NCI-H748 (cell line): ENCODE measurements around the gene CRABP1.

ENCODE experiments used
- DNase-seq: peaks from one replicate; lab custom pipeline; 2025; ENCODE audit not compliant: unreplicated experiment; lab: John Stamatoyannopoulos, UW

CRABP1 gene

DNA sequence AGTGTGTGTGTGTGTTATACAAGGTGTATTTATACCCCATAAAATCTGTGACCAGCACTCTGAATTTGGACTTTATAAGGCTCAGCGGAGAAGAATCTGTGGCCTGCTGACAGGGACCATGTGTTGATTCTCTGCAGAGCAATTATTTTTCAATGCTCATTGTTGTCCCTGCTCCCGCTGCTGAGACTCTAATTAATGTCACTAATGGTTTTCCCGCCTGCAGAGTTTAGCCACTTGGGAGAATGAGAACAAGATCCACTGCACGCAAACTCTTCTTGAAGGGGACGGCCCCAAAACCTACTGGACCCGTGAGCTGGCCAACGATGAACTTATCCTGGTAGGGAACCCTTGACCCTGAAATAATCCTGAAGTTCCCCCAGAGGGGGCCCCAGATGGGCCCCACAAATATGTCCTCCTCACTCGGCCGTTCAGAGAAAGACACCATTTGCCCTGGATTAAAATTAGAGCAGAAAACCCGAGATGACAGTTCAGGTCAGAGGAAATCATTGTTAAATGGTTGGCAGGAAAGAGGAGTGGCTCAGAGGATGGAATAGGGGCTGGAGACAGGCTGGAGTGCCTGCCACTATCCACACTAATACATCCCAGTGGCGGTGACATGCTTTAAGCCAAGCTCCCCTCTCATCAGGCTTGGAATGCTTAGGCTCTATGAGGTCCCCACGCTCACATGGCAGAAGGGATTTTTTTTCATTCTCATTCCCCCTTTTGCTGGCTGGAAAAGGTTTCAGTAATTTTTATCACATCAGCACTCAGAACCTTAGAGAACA lies 3.3 kb downstream of the CRABP1 start:
- peak; percentile 36 for DNase-seq

DNA sequence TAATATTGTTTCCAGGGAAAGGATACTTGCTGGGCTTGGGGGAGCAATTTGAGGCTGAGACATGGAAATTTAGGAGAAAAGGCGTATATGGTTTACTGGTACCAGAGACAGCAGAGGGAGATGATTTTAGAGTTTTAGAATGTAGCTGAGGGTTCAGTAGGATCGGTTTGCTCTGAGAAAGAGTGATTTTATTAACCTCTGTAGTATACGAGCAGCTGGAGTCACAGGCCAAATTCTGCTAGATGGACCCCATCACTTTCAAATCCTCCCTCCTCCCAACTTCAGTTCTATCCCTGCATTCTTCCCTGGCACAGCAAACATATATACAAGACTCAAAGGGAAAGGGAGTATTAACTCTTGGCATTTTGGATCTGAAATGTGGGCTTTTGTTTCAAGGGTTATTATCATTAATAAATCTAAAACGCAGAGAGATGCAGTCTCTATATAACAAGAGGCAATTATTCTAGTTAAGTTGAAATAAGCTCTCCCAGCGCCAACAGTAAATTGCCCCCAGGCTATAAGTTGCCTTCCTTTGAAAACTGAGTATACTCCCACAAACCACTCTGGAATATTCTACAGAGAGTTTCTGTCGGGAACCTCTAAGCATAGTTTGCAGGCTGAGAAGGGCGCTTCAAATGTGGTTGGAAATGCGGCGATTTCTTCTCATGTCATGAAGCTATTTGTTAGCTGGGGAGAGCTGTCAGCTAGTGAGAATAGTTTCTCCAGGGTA lies 5.4 kb downstream of the CRABP1 start:
- DNase-seq, result no peak

DNA sequence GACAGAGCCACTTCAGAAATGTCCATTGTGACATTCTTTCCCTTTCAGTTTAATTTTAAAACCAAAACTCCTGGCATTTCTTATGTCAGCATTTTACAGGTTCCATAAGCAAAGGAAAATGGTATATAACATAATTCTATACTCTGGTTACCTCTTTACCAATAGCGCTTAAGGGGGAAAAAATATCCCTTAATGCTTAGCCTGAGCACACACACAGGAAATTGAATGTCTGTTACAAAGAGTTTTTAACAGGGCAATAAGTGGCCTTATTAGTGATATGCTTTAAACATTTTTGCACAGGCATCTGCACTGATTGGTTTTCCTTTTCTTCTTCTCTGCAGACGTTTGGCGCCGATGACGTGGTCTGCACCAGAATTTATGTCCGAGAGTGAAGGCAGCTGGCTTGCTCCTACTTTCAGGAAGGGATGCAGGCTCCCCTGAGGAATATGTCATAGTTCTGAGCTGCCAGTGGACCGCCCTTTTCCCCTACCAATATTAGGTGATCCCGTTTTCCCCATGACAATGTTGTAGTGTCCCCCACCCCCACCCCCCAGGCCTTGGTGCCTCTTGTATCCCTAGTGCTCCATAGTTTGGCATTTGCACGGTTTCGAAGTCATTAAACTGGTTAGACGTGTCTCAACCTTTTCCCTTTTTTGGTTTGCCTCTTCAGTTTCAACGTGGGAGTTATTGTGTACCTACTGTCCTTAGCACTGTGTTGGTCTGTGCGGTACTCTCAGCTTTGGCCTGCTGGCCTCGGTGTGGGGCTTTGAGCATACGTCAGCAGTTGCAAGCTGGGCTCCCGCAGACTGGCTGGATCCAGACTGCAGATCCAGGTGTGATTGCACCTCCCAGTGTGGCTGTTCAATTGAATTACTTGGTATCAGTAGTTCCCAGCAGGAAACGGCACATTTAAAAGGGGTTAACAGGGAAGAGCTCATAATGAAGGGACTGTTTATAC lies 7.7 kb downstream of the CRABP1 start:
- DNase-seq, result peak; percentile 46

DNA sequence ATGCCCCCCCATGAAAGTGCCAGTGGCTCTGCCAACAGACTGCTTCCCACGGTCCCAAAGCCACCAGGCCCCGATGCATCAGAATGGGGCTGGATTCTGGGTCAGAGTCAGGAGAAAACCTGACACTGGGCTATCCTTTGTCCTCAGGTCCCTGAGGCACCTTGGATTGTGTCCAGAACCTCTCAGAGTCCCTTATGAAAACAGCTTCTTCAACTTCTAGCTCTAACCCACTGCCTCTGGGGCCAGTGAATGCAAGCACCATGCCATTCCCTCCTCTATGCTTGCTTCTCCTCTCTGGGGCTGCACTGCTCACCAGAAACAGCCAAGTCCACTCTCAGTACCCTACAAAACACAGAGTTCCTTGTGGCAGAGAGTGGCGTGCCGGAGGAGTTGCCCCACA lies 9.9 kb downstream of the CRABP1 start:
- DNase-seq, result no peak

DNA sequence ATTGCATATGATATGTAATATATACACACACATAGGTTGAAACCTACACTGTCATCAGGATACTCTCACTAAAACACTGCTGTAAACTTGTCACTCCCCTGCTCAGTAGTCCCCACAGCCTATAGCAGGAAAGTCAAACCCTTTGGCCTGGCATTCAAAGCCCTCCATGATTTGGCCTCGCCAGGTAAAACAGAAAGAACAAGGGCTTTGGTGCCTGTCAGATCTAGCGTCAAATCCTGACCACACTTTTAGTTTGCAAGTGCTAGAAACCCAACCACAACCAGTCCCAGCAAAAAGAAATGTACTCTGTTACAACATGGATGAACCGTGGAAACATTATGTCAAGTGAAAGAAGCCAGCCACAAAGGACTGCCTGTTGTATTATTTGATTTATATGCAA lies 11.4 kb downstream of the CRABP1 start:
- DNase-seq, result no peak

DNA sequence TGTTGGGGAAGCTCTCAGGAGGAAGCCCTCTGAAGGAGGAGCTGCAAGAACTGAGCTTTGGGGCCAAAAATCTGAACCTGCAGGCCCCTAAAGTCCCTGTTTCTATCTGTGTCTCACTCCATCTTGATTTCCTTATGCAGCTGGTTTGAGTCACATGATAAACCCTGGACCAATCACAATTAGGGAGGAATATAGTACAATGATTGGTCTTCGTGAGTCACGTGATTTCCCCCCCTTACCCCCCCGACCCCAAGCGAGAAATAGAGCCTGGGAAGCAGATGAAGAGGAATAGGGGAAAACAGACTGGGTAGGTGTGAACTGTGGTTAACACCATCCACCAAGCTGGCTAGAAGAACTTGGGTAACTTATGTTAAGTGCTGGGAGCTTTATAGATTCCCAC lies 12.9 kb downstream of the CRABP1 start:
- no peak for DNase-seq

DNA sequence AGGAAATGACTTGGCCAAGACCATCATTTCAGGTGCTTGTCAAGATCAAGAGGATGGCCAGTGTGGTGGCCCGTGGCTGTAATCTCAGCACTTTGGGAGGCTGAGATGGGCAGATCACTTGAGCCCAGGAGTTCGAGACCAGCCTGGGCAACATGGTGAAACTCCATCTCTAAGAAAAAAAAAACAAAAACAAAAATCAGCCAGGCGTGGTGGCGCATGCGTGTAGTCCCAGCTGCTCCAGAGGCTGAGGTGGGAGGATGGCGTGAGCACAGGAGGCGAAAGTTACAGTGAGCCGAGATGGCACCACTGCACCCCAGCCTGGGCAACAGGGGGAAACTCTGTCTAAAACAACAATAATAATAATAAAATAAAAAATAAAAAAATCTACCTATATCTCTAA lies 15.0 kb downstream of the CRABP1 start:
- DNase-seq, result no peak

DNA sequence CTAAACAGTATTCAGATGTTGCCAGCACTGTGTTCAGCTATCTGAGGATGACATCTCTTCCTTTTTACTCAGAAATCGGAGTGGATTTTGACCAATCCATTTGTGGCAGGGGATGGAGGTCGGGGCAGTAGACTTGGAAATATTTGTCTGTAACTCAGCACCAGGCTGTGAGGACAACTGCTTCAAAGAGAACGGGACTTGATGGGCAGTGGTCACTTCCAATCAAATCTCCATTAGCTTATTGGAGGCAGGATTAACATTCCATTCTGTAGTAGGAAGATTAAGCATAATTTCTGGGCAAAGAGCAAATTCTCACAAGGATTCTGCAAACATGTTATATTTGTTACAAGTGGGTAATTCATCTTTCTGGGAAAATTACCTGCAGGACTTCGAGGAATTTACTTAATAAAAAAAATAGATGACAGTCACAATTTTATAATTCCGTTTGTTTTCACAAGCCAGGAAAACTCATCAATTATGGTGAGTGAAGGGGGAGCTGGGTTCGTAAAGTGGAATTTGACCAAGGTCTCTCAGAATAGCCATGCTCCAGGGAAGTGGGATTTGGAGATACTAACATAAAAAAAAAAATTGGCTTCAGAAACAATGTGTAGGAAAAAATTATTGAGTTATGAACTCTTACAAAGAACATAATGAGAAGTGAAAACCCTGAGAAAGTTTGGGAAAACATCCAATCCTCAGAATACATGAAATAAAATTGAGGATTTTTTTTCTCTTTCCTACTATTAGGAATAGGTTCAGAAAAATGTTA lies 18.1 kb downstream of the CRABP1 start:
- no peak for DNase-seq

DNA sequence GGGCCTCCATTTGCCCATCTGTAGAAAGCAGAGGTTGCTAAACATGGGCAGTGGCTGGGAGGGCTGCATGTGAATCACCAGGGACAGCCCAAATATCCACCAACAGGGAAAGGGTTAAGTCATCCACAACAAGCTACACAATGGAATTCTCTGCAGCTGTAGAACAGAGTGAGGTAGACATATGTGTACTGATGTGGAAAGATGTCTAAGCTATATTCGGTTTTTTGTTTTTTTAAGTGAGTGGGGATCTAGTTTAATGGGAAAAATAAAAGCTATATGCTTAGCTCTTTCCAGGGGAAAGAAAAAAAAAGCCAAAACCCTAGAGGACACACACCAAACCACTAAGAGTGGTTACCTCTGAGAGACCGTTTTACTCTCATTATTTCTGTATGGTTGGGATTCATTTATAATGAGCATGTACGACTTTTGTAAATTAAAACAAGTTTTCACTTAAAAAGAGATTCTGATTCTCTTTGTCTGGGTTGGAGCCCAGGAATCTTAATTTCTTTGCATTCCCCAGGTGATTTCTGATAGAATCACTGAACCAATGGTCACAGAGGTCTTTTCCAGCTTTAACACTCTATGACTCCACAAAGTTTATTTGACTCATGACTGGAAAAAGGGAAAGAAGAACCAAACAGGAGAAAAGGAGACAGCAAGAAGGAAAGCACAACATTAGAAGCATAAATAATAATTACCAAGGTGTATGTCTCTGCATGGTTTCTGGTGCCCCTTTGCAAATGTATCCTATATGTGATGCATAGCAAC lies 19.1 kb downstream of the CRABP1 start:
- DNase-seq, result no peak

DNA sequence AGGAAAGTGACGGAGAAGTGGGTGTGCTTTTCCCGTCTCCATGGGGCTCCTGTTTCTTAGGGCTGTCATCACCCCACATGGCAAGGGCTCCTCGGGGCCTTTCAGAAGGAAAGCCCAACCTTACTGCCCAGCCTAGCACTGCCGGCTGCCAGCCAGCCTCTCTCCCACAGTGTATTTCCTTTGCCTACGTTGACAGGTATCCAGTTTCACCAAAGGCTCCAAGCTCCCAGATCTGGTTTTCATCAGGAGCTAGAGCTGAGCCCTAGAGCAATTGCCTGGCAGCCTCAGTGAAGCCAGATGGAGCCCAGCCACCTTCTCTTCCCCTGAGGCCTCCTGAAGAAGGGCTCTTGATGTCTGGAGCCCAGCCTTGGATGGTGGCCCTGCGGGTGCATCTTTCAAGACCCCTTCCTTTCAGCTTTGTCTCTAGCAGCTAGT lies 20.2 kb downstream of the CRABP1 start:
- DNase-seq, result no peak

DNA sequence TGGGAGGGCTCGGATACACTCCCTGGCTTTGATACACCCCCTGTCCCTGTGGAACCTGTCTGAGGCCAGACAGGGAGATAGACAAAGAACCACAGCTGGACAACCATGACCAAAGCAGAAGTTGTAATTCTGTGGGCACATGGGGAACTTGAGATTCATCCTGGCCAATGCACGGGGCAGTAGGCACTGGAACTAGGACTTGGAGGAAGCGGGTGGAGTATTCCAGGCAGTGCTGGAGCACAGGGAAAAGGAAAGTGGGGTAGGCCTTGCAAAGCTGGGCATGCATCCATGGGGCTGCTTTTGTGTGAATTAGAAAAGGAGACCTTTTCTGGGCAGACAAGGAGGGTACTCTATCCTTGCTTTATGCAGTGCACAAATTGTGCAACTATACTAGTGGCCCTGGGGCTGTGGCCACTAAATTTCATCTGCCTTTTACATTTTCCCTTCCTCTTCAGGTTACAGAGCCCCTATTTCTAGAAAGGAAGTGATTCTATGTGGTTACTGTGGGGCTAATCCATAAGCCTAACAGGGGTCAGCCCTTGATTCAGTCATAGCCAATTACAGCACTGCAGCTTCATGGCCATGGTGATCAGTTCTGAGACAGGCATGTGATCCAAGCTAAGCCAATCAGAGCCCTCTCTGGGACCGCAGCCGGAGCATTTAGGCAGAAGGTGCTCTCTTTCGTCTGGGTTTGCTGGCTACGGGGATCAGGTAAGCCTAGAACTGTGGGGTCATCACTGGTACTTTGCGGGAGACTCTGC lies 21.0 kb downstream of the CRABP1 start:
- DNase-seq, result no peak

DNA sequence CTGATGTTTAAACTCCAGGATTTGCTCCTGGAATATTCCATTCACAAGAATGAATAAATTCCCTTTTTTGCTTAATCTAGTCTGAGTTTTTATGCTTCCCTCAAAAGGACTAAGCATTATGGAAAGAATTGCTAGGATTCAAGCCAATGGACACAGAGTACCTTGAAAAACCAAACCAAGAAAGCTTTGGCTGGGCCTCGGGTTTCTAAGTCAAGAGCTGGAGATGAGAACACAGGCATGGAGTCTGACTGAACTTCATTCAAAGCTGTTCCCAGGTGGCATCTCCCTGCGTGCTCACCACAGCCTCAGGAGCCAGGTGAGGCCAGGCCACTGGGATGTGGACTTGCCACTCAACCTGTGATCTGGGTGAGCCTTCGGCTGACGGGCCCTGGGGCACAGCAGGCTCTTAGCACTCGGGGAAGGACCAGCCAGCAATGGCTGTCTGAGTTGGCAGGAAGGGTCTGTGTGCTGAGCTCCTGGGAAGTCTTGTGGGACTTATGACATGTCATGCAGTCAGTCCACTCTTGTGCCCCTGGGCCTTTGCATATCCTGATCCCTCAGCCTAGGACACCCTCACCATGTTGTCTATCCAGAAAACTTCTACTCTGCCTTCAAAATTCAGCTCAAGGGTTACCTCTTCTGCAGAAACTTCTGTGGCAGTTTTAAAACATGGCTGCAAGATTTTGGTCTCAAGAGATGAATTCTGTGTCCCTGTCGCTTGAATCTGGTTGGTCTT lies 21.8 kb downstream of the CRABP1 start:
- DNase-seq, result no peak

DNA sequence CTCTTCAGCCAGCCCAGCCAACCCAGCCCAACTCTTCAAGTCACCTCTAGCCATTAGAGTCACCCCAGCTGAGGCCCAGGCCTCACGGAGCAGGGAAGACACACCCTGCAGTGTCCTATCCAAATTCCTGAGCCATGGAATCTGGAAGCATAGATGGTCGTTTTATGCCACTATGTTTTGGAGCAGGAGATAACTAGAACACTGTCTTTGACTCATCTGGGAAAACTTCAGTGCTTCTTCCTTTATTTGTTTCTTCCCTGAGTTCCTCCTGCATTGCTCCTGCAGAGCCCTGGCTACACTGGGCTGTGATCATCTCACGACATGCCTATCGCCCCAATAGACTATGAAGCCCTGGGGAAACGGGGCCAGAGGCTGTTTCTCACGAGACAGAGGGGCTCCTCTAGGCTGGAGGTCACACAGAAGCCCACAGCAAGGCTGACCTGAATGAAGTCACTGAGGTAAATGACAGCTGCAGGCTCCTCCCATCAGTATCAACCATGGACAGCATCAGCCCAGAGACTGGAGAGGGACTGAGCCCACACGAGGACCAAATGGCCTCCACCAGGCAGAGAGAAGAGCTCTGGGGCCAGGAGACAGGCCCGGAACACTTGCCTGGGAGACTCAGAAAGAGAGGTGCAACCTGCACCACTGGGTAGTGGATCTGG lies 22.7 kb downstream of the CRABP1 start:
- no peak for DNase-seq

DNA sequence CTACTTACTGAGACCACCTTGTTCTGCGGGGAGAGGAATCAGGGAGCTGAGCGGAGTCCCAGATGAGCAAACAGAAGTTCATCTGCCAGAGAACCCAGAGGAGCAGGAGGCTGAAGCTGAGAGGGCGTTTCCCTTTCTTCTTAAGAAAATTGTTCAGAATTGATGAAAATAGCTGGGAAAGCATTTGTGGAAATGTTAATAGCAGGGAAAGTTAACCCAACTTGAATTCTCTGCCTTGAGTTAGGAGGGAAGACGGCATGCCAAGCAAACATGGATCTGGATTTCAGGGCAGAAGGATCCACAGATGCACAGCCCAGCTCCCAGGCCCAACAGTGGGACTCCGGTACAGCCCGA lies 23.2 kb downstream of the CRABP1 start:
- DNase-seq, result no peak

DNA sequence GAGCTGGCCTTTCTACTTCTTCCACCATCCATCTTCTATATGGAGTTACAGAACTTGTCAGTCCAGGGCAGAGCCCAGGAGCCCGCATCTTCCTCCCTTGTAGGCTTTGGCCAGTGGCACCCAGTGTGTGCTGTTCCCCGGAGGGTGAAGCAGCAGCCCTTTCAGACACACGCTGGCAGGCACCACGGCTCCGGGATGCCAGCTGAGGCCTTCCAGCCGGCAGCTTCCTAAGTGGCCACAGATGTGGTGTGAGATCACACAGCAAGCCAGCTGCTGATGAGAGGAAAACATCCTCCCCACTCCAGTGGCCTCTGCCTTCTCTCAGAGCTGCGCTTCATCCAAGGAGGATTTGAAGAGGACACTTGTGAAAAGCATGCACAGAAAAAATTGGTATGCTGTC lies 24.1 kb downstream of the CRABP1 start:
- DNase-seq, result no peak

DNA sequence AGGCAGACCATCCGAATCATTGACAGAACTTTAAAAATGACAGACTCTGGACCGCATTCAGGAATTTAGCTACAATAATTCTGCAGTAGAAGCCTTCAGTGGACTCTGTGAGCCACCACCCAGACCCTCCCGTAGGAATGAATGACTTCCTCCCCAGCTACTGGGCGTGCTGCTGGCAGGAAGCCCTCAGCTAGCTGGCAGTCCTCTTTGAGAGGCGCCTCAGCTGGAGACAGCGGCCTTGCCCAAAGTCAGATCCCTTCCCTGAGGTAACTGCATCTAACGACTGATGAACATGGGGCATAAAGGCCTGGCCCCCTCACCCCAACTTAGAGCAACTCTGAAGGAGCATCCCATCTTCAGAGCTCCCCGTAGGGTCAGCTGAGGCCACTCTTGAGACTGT lies 25.8 kb downstream of the CRABP1 start:
- DNase-seq, result no peak

DNA sequence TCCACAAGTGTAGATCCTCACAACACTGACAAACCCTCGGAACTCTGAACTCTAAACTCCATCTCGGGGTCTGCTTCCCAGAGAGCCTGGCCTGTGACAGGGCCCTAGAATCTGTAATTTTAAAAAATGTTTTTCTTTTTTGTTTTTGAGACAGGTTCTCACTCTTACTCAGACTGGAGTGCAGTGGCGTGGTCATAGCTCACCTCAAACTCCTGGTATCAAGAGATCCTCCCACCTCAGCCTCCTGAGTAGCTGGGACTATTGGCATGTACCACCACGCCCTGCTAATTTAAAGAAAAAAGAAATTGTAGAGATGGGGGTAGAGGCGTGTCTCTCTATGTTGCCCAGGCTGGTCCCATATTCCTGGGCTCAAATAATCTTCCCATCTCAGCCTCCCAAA lies 26.2 kb downstream of the CRABP1 start:
- no peak for DNase-seq

DNA sequence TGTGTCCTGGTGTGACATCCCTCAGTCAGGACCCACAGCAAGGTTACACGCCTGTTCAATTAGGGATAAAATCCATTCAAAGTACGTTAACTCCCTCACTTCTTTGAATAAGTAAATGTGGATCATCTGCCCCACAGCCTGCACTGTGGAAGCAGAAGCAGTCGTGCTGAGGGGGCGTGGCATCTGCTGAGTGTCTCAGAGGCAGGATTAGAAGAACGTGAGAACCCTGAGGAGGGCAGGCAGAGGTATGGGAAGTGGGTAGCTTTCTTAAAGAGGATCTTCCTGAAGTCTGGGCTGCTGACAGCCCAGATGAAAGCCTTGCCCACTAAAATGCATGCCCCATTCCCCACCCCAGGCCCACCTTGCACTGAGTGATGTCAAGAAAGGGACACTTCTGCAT lies 28.5 kb downstream of the CRABP1 start:
- no peak for DNase-seq
